HTERT RPE-1 (cell line): Measurements from ENCODE around the gene PLSCR3.

Experiments used
- in situ Hi-C: fragments of 300-500 bp; cut with MboI; formaldehyde crosslinking; loops from 4 replicates; pipeline ENCODE4 v1.14.3; 2020; ENCODE audit warnings: low sequenced_read_pairs

PLSCR3 gene

GRCh38 chr17:7426896-7427489, 32.7 kb upstream of the PLSCR3 start:
- in situ Hi-C loops, result no loop called here

- in situ Hi-C loops, result no loop called here
Measured at GRCh38 chr17:7426203-7426863, 32.0 kb upstream of the PLSCR3 start.

GRCh38 chr17:7425756-7426155, 31.4 kb upstream of the PLSCR3 start:
- in situ Hi-C loops, result no loop called here

DNA sequence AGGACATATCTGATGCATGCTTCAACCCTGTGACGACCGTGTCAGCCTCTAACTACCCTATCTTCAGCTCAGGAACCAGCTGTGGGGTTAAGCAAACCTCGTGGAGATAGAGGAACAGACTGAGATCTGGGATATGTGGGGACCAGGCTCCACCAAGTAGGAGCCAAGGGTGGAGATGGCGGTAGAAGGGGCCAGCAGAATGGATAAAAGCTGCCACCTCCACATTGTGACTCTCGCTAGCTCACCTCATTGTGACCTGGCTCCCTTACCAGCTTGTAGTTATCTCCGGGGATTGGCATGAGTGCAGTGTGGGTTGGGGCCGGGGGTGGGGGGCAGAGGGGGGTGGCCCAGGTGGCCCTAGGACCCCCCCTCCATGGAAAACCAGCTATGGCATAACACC, 31.0 kb upstream of the PLSCR3 start, which contains the start of gene SPEM2:
SPEM2 (plus strand) TSS at position 301 of the 400 bp plus-strand sequence; CDS start at position 374, 73 bp downstream.
- in situ Hi-C loops, result no loop called here

DNA sequence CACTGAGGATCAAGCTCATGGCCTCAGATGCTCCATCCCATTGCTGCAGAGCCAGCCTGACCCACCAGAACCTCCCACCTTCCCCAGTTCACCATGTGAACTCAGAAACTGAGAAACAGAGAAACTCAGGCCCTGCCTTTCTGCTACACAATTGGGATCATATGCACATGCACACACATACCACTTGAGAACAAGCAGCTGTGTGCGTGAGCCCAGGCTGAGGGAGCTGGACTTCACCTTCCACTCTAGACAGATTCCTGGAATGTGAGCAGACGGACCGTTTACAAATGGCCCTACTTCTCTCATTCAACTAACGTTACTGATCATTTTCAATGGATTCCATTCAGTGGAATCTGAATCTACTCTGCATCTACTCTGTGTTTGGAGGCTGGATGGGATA, 29.4 kb upstream of the PLSCR3 start:
- in situ Hi-C loops, result no loop called here

GRCh38 chr17:7421186-7421585, 26.9 kb upstream of the PLSCR3 start:
- in situ Hi-C loops, result no loop called here

GRCh38 chr17:7419819-7420610, 25.7 kb upstream of the PLSCR3 start, which contains the start of gene SPEM1:
Gene SPEM1 (plus strand): TSS chr17:7420324. CDS start chr17:7420385, 61 bp downstream.
- in situ Hi-C loops, result no loop called here

DNA sequence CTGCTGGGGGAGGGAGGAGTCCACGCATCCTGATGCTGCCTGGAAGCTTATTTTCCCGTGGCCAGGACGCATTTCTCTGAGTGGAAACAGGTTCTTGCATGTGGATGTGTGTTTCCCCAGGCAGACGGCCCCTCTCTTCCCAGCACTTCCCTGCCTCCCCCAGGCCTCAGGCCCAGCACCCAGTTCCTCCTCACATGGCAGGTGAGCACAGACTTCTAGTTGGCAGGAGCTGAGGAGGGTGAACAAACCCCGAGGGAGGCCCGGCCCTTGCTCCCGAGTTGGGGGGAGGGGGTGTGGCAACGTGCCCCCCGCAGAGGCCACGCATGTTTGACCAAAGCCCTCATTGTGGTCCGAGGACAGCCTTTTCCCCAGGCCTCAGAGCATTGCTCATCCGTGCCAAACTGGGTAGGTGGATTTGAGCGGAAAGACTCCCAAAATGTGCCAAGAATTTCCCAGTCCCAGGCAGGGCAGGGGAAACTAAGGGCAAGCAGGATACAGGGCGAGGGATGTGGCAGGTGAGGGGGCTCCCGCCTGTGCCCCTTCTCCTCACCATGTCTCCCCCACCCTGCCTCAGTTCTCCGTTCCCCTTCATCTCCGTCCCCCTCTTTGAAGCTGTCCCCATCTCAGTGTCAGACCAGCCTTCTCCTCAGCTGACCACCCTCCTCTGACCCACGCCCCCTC, 24.3 kb upstream of the PLSCR3 start:
- in situ Hi-C loops, result no loop called here

- in situ Hi-C loops, result no loop called here
Measured at GRCh38 chr17:7417056-7417655, 22.8 kb upstream of the PLSCR3 start.

- in situ Hi-C loops, result no loop called here
Measured at GRCh38 chr17:7416323-7416722, 22.0 kb upstream of the PLSCR3 start.

DNA sequence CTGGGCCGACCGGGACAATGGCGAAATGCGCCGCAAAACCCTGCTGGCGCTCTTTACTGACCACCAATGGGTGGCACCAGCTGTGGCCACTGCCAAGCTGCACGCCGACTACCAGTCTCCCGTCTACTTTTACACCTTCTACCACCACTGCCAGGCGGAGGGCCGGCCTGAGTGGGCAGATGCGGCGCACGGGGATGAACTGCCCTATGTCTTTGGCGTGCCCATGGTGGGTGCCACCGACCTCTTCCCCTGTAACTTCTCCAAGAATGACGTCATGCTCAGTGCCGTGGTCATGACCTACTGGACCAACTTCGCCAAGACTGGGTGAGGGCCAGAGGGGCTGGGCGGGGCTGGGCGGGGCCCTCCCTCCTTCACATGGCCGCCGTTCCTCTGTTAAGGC, 21.5 kb upstream of the PLSCR3 start:
- in situ Hi-C loops, result no loop called here

DNA sequence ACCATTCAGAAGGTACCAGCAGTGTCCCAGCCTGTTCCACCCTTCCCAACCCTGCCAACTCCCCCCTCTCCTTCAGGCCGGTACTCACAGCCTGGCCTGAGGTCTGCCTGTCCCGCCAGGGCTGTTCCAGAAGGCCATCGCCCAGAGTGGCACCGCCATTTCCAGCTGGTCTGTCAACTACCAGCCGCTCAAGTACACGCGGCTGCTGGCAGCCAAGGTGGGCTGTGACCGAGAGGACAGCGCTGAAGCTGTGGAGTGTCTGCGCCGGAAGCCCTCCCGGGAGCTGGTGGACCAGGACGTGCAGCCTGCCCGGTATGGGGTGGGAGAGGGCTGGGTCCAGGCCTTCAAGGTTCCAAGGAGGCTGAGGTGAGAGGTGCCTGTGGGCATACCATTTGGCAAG, 20.5 kb upstream of the PLSCR3 start:
- in situ Hi-C loops, result no loop called here

- in situ Hi-C loops, result no loop called here
Measured at GRCh38 chr17:7413346-7413985, 19.1 kb upstream of the PLSCR3 start.

- in situ Hi-C loops, result no loop called here
Measured at GRCh38 chr17:7411427-7411750, 17.1 kb upstream of the PLSCR3 start.

- in situ Hi-C loops, result no loop called here
Measured at GRCh38 chr17:7410634-7411426, 16.5 kb upstream of the PLSCR3 start.

DNA sequence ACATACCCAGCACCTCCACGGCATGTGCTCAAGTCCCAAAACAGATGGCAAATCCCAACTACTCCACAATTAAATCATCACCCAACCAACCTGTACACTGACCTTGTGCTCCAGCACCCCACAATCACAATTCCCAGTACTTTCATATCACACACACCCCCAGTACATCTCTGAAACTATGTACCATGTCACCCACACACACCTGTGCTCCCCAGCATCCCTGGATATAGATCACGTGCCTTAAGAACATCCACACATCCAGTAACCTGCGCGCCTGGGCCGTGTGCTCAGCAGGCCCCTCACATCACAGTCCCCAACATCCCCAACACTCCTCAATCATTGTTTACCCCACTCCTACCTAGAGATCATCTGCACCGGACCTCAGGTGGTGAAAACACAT, 15.4 kb upstream of the PLSCR3 start:
- in situ Hi-C loops, result no loop called here

- in situ Hi-C loops, result no loop called here
Measured at GRCh38 chr17:7408863-7409262, 14.5 kb upstream of the PLSCR3 start.

GRCh38 chr17:7408252-7408727, 14.0 kb upstream of the PLSCR3 start:
- in situ Hi-C loops, result no loop called here

DNA sequence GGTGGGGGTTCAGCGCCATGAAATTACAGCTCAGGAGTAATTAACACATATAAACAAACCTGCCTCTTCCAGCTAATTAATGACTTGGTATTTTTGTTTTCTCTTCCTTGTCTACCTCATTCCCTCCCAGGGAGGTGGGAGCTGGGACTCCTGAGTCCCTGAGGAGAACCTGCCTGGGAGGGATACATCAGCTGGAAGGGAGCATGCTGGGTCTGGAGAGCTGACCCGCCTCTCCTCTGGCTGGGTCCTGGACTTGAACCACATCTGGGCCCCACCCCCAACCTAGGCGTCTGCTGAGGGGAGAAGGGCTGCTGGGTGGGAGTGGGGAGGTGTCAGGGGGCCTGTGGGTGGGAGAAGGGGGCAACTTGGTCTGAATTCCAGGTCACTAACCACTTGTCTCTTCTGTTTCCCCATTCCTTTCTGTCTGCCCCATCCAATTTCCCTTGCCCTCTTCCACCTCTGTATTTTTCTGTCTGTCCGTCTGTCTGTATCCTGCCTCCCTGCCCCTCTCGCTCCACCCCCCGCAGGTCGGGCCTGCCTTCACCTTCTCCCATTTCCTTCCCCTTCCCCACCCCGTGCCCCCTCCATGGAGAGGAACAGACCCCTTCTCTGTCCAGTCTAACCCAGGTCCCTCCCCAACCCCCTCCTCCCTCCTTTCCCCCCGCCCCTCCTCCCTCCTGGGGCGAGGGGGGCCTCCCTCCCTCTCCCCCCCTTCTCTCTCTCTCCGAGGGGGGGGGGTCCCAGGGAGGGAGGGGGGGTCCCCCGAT, 13.3 kb upstream of the PLSCR3 start, which contains the start of gene NLGN2:
NLGN2 (plus strand) TSS at position 361 of the 767 bp plus-strand sequence. CDS start 411 bp downstream, outside the sequence.
- in situ Hi-C loops, result no loop called here
